Mammary epithelial cell (primary cell): ENCODE data around the gene PCSK1.

ENCODE experiments used
- EZH2 ChIP-seq: IDR thresholded peaks from 2 replicates; pipeline ENCODE4 v1.6.1; 2012; ENCODE audit warnings: low read length, inconsistent platforms, borderline replicate concordance
- TF ChIP-seq, protein P1 (sequence below), 2 donors: IDR thresholded peaks in 1 of 2; conservative IDR thresholded peaks in 1 of 2; 2 replicates each; pipeline ENCODE4 v1.5.1; 2011 to 2012; ENCODE audit warnings: inconsistent platforms in 2 of 2, low read length in 2 of 2, mild to moderate bottlenecking in 2 of 2, control low read depth in 1 of 2, low read depth in 1 of 2; ENCODE audit not compliant: insufficient read depth in 1 of 2; ENCODE audit errors: extremely low read depth in 1 of 2

DNA sequence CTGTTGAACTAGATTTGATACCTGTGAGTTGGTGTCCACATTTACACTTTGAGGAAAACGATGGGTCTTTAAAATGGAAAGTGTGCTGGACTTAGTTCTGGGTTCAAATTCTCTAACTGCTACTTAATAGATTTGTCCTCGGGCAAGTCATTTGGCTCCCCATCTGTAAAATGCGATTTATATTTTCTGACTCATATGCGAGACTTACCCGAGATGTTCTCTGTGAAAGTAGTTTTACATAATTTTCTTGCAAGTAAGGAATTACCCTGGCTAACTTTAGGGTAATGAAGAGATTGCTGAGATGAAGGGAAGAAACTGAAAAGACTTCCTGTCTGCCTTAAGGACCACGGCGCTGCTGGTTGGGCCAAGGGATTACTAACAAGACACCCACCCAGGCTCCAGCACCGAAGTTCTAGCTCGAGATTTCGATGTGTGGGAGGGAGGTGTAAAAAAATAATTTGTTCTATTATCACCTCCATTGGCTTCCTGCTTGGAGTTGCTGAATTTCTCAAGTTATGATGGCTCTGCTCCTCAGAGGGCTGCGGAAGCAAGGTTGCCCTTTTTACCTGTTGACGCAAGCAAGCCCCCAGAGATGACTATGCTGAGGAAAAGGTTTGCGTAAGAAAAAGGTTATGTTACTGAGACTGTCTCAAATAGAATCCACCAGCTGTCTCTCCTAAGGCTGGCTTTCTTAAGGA is 24.1 kb downstream of the PCSK1 start:
- TF ChIP-seq, protein P1, sequence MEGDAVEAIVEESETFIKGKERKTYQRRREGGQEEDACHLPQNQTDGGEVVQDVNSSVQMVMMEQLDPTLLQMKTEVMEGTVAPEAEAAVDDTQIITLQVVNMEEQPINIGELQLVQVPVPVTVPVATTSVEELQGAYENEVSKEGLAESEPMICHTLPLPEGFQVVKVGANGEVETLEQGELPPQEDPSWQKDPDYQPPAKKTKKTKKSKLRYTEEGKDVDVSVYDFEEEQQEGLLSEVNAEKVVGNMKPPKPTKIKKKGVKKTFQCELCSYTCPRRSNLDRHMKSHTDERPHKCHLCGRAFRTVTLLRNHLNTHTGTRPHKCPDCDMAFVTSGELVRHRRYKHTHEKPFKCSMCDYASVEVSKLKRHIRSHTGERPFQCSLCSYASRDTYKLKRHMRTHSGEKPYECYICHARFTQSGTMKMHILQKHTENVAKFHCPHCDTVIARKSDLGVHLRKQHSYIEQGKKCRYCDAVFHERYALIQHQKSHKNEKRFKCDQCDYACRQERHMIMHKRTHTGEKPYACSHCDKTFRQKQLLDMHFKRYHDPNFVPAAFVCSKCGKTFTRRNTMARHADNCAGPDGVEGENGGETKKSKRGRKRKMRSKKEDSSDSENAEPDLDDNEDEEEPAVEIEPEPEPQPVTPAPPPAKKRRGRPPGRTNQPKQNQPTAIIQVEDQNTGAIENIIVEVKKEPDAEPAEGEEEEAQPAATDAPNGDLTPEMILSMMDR (conservative IDR thresholded peaks at IDR 0.05 in 1 of 2, IDR thresholded peaks at IDR 0.05 in 1 of 2; ENCODE audit: extremely low read depth in 1 of 2, insufficient read depth in 1 of 2, low read depth in 1 of 2, low read length in 2 of 2): no peak
- TF ChIP-seq EZH2: no peak
